Ureter (tissue), 1 donor: ENCODE data around the gene SERPINA4. TPM values are rescaled to one million over a fixed set of nuclear protein-coding genes. Genes with fewer than 3 reads are reported as not detected.
"Not testable (repeated sequence)": the region's sequence is repeated elsewhere in the genome, so short reads cannot be mapped to it uniquely, and the experiment has no call there.

Experiments used
- DNase-seq: peaks from one replicate; pipeline ENCODE4 v3.0.0-alpha.2; 2020; ENCODE audit warnings: low spot score
- total RNA-seq: library from RNA; stranded (reverse); gene quantifications from one replicate; pipeline ENCODE4 v1.2.4, GENCODE V29; 2023
- donor health status: DM: yes; HTN: yes; CAD: no.

SERPINA4 gene
- total RNA-seq, 1 donor from 2014 or later: not detected

GRCh38 chr14:94569381-94570001, 8.2 kb downstream of the SERPINA4 start:
- no peak for DNase-seq

- no peak for DNase-seq
Measured at GRCh38 chr14:94570002-94570400, 8.8 kb downstream of the SERPINA4 start.

- DNase-seq: no peak
Measured at GRCh38 chr14:94570440-94570839, 9.2 kb downstream of the SERPINA4 start.

- DNase-seq: no peak
Measured at GRCh38 chr14:94571395-94571794, 10.2 kb downstream of the SERPINA4 start.

- DNase-seq: no peak
Measured at GRCh38 chr14:94571950-94572349, 10.7 kb downstream of the SERPINA4 start.

- no peak for DNase-seq
Measured at GRCh38 chr14:94572637-94573303, 11.5 kb downstream of the SERPINA4 start.

- DNase-seq: no peak
Measured at GRCh38 chr14:94573475-94574277, 12.4 kb downstream of the SERPINA4 start.

- no peak for DNase-seq
Measured at GRCh38 chr14:94574336-94574735, 13.1 kb downstream of the SERPINA4 start.

GRCh38 chr14:94575730-94576585, 14.7 kb downstream of the SERPINA4 start:
- no peak for DNase-seq

GRCh38 chr14:94577472-94577871, 16.2 kb downstream of the SERPINA4 start:
- not testable (repeated sequence) for DNase-seq

- DNase-seq: no peak
Measured at GRCh38 chr14:94578712-94579111, 17.5 kb downstream of the SERPINA4 start.

GRCh38 chr14:94581127-94581999, 20.1 kb downstream of the SERPINA4 start, which contains the start of gene SERPINA5:
SERPINA5 (plus strand) TSS chr14:94581426; CDS start chr14:94587363, 5,937 bp downstream.
- DNase-seq: peak; percentile 67

GRCh38 chr14:94582199-94582750, 21.0 kb downstream of the SERPINA4 start:
- DNase-seq: no peak

GRCh38 chr14:94582851-94583250, 21.6 kb downstream of the SERPINA4 start:
- DNase-seq: no peak

- no peak for DNase-seq
Measured at GRCh38 chr14:94583557-94583956, 22.3 kb downstream of the SERPINA4 start.

GRCh38 chr14:94584591-94585280, 23.5 kb downstream of the SERPINA4 start:
- DNase-seq: no peak

- DNase-seq: no peak
Measured at GRCh38 chr14:94586635-94587034, 25.4 kb downstream of the SERPINA4 start.

GRCh38 chr14:94588311-94588710, 27.1 kb downstream of the SERPINA4 start:
- no peak for DNase-seq

- no peak for DNase-seq
Measured at GRCh38 chr14:94591073-94591472, 29.8 kb downstream of the SERPINA4 start.

GRCh38 chr14:94591871-94592270, 30.6 kb downstream of the SERPINA4 start:
- DNase-seq: no peak
